NT2/D1 (cell line): ENCODE measurements around the gene CD164L2.

ENCODE experiments used
- YY1 ChIP-seq: IDR thresholded peaks from 2 replicates; pipeline ENCODE4 v1.6.1; 2011; ENCODE audit not compliant: insufficient read length, insufficient read depth
- ZNF274 ChIP-seq: IDR thresholded peaks from 2 replicates; pipeline ENCODE4 v1.6.1; 2011; ENCODE audit warnings: mild to moderate bottlenecking, low read depth, low read length

DNA sequence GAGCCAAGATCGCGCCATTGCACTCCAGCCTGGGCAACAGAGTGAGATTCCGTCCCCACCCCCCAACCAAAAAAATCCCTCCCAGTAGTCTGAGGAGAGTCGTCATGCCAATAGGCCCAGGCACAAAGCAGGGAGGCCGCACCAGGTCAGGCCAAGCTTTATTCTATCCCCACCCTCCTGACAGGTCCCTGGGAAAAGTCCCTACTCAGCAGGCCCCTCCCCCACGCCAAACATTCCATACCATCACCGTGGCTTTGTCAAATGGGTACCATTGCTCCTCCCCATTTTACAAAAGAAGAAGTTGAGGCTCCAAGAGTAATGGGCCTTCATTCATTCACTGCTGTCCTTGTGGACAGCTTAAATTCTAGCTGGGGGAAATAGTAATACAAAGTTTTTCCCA is 14.6 kb upstream of the CD164L2 start:
- TF ChIP-seq YY1: no peak
- TF ChIP-seq ZNF274: no peak
